GM21529 (cell line): ENCODE data around the gene RBFOX2.
"Not testable (repeated sequence)": the region's sequence is repeated elsewhere in the genome, so short reads cannot be mapped to it uniquely, and the experiment has no call there.

ENCODE experiments used
- ATAC-seq: cut with Tn5 transposase; IDR thresholded peaks from one replicate; pipeline ENCODE4 v1.9.1; 2021; ENCODE audit not compliant: unreplicated experiment

Gene RBFOX2

GRCh38 chr22:36028646-36029405 lies at the start of gene RBFOX2:
TSS of gene RBFOX2 (minus strand) at chr22:36028824. CDS start at chr22:36028425, 399 bp downstream.
- ATAC-seq = no peak

GRCh38 chr22:36077271-36077670 lies 48.6 kb upstream of the RBFOX2 start:
- ATAC-seq = no peak

- no peak for ATAC-seq
Observed at GRCh38 chr22:36075724-36076123, 47.1 kb upstream of the RBFOX2 start.

- ATAC-seq = no peak
Observed at GRCh38 chr22:36075230-36075629, 46.6 kb upstream of the RBFOX2 start.

- ATAC-seq = no peak
Observed at GRCh38 chr22:36073476-36073875, 44.9 kb upstream of the RBFOX2 start.

- ATAC-seq = not testable (repeated sequence)
Observed at GRCh38 chr22:36070645-36071044, 42.0 kb upstream of the RBFOX2 start.

GRCh38 chr22:36069368-36069767 lies 40.7 kb upstream of the RBFOX2 start:
- ATAC-seq = no peak

GRCh38 chr22:36068776-36069344 lies 40.2 kb upstream of the RBFOX2 start:
- no peak for ATAC-seq

- no peak for ATAC-seq
Observed at GRCh38 chr22:36067235-36067558, 38.6 kb upstream of the RBFOX2 start.

GRCh38 chr22:36065775-36066544 lies 37.3 kb upstream of the RBFOX2 start:
- ATAC-seq = no peak

- ATAC-seq = no peak
Observed at GRCh38 chr22:36065462-36065774, 36.8 kb upstream of the RBFOX2 start.

- ATAC-seq = no peak
Observed at GRCh38 chr22:36064358-36064757, 35.7 kb upstream of the RBFOX2 start.

GRCh38 chr22:36056980-36057379 lies 28.4 kb upstream of the RBFOX2 start:
- no peak for ATAC-seq

- no peak for ATAC-seq
Observed at GRCh38 chr22:36055376-36056295, 27.0 kb upstream of the RBFOX2 start.

GRCh38 chr22:36054446-36054845 lies 25.8 kb upstream of the RBFOX2 start:
- ATAC-seq = not testable (repeated sequence)

GRCh38 chr22:36053242-36054147 lies 24.9 kb upstream of the RBFOX2 start:
- no peak for ATAC-seq

- ATAC-seq = no peak
Observed at GRCh38 chr22:36052505-36052941, 23.9 kb upstream of the RBFOX2 start.

GRCh38 chr22:36049678-36049997 lies 21.0 kb upstream of the RBFOX2 start:
- ATAC-seq = no peak

- ATAC-seq = no peak
Observed at GRCh38 chr22:36048911-36049677, 20.5 kb upstream of the RBFOX2 start.
